Ovary (tissue), 3 donors: Measurements from ENCODE around the gene APOLD1.

Experiments
- EP300 ChIP-seq: sonication (generic); formaldehyde crosslinking; IDR thresholded peaks from one replicate; pipeline ENCODE4 v1.6.1; 2017; ENCODE audit warnings: antibody characterized with exemption
- POLR2A ChIP-seq: fragments of 450-650 bp; IDR thresholded peaks from one replicate; pipeline ENCODE4 v1.6.1; 2017; ENCODE audit warnings: antibody characterized with exemption, mild to moderate bottlenecking, moderate library complexity
- TF ChIP-seq, protein P1 (sequence below), 3 donors: fragments of 450-650 bp in 2 of 3; fragments of 200-600 bp in 1 of 3; IDR thresholded peaks; one replicate each; pipeline versions ENCODE4 v1.5.1 to v1.8.0; 2016 to 2022; ENCODE audit warnings: antibody characterized with exemption in 3 of 3, mild to moderate bottlenecking in 1 of 3
- donor health status: DM: no; HTN: no; CAD: no.

- TF ChIP-seq, protein P1, sequence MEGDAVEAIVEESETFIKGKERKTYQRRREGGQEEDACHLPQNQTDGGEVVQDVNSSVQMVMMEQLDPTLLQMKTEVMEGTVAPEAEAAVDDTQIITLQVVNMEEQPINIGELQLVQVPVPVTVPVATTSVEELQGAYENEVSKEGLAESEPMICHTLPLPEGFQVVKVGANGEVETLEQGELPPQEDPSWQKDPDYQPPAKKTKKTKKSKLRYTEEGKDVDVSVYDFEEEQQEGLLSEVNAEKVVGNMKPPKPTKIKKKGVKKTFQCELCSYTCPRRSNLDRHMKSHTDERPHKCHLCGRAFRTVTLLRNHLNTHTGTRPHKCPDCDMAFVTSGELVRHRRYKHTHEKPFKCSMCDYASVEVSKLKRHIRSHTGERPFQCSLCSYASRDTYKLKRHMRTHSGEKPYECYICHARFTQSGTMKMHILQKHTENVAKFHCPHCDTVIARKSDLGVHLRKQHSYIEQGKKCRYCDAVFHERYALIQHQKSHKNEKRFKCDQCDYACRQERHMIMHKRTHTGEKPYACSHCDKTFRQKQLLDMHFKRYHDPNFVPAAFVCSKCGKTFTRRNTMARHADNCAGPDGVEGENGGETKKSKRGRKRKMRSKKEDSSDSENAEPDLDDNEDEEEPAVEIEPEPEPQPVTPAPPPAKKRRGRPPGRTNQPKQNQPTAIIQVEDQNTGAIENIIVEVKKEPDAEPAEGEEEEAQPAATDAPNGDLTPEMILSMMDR (IDR thresholded peaks at IDR 0.05) = no peak
- no peak for TF ChIP-seq POLR2A
- no peak for TF ChIP-seq EP300
Observed at GRCh38 chr12:12796171-12796570, 10.7 kb downstream of the APOLD1 start.
